ENCODE results near the gene LHFPL6.

The LHFPL6 gene

GRCh38 chr13:39363382-39363772 is 239.6 kb downstream of the LHFPL6 start:
- H3K9ac ChIP-seq (ENCODE audit: low read depth, low read length): no peak overlapping the region

GRCh38 chr13:39362652-39363381 is 240.2 kb downstream of the LHFPL6 start:
- Histone ChIP-seq H3K27me3 (ENCODE audit: insufficient read depth, low read length, poor library complexity) (no peaks in the 10 kb centered on the region), H3K36me3 (ENCODE audit: insufficient read depth, low read length) (no peaks in the 10 kb centered on the region), H3K4me1 (ENCODE audit: insufficient read depth, low read length) (no peaks in the 10 kb centered on the region), H3K9me3 (ENCODE audit: insufficient read depth, low read length, severe bottlenecking) (no peaks in the 10 kb centered on the region), H3K27ac (ENCODE audit: low read length) (no peak overlapping the region), H3K9ac (ENCODE audit: low read depth, low read length) (no peak overlapping the region), H3K4me3 (ENCODE audit: low read depth in 1 of 2, low read length in 2 of 2) (no peak overlapping the region), H3K79me2 (ENCODE audit: insufficient read depth, low read length) (no peaks in the 10 kb centered on the region), H2AFZ (ENCODE audit: low read depth, low read length) (no peak overlapping the region), H3K4me2 (ENCODE audit: insufficient read depth, low read length) (no peak overlapping the region), H4K20me1 (ENCODE audit: insufficient read depth, low read length) (no peaks in the 10 kb centered on the region)
- no peak for DNase-seq
- ATAC-seq (ENCODE audit: insufficient read depth, low read depth): no peak
- TF ChIP-seq EZH2 (IDR thresholded peaks at IDR 0.05; ENCODE audit: borderline replicate concordance, low read depth, low read length, severe bottlenecking) (no peak), CTCF (IDR thresholded peaks at IDR 0.05; ENCODE audit: borderline replicate concordance, extremely low read depth, low read length, poor library complexity, severe bottlenecking) (no peak)

More at GRCh38 chr13:39363382-39363772, 239.6 kb downstream of the LHFPL6 start:
- no peaks in the 10 kb centered on the region for H4K20me1 ChIP-seq (ENCODE audit: insufficient read depth, low read length)
- H3K36me3 ChIP-seq (ENCODE audit: insufficient read depth, low read length): no peaks in the 10 kb centered on the region
- no peak overlapping the region for H3K4me2 ChIP-seq (ENCODE audit: insufficient read depth, low read length)
- no peaks in the 10 kb centered on the region for H3K9me3 ChIP-seq (ENCODE audit: insufficient read depth, low read length, severe bottlenecking)
- no peaks in the 10 kb centered on the region for H3K27me3 ChIP-seq (ENCODE audit: insufficient read depth, low read length, poor library complexity)
- no peaks in the 10 kb centered on the region for H3K79me2 ChIP-seq (ENCODE audit: insufficient read depth, low read length)
- no peak for ATAC-seq (ENCODE audit: insufficient read depth, low read depth)
- no peak overlapping the region for H3K4me3 ChIP-seq (ENCODE audit: low read depth in 1 of 2, low read length in 2 of 2)
- no peak for TF ChIP-seq CTCF (IDR thresholded peaks at IDR 0.05; ENCODE audit: borderline replicate concordance, extremely low read depth, low read length, poor library complexity, severe bottlenecking)
- H3K27ac ChIP-seq (ENCODE audit: low read length): no peak overlapping the region
- DNase-seq: no peak
- no peak overlapping the region for H2AFZ ChIP-seq (ENCODE audit: low read depth, low read length)
- no peaks in the 10 kb centered on the region for H3K4me1 ChIP-seq (ENCODE audit: insufficient read depth, low read length)

- no peaks in the 10 kb centered on the region for H3K27me3 ChIP-seq (ENCODE audit: insufficient read depth, low read length, poor library complexity)
- H3K9ac ChIP-seq (ENCODE audit: low read depth, low read length): no peak overlapping the region
- no peak overlapping the region for H2AFZ ChIP-seq (ENCODE audit: low read depth, low read length)
- DNase-seq (no peak), ATAC-seq (ENCODE audit: insufficient read depth, low read depth) (no peak)
- no peaks in the 10 kb centered on the region for H3K79me2 ChIP-seq (ENCODE audit: insufficient read depth, low read length)
- TF ChIP-seq EZH2 (IDR thresholded peaks at IDR 0.05; ENCODE audit: borderline replicate concordance, low read depth, low read length, severe bottlenecking) (no peak), CTCF (IDR thresholded peaks at IDR 0.05; ENCODE audit: borderline replicate concordance, extremely low read depth, low read length, poor library complexity, severe bottlenecking) (no peak)
- H3K4me1 ChIP-seq (ENCODE audit: insufficient read depth, low read length): no peaks in the 10 kb centered on the region
- H3K9me3 ChIP-seq (ENCODE audit: insufficient read depth, low read length, severe bottlenecking): no peaks in the 10 kb centered on the region
- H3K27ac ChIP-seq (ENCODE audit: low read length): no peak overlapping the region
- no peaks in the 10 kb centered on the region for H4K20me1 ChIP-seq (ENCODE audit: insufficient read depth, low read length)
- no peak overlapping the region for H3K4me3 ChIP-seq (ENCODE audit: low read depth in 1 of 2, low read length in 2 of 2)
- no peak overlapping the region for H3K4me2 ChIP-seq (ENCODE audit: insufficient read depth, low read length)
- no peaks in the 10 kb centered on the region for H3K36me3 ChIP-seq (ENCODE audit: insufficient read depth, low read length)
Measured at GRCh38 chr13:39353988-39354387, 249.0 kb downstream of the LHFPL6 start.
